ENCODE data around the gene VDAC1. TPM values are rescaled to one million over a fixed set of nuclear protein-coding genes. Genes with fewer than 3 reads are reported as not detected.
"Not testable (repeated sequence)": the region's sequence is repeated elsewhere in the genome, so short reads cannot be mapped to it uniquely, and the experiment has no call there.

Gene VDAC1
- total RNA-seq, 1 donor from 2014 or later: 132 TPM

GRCh38 chr5:133941456-133942196, 63.1 kb downstream of the VDAC1 start:
- peaks cover 3% of the 10 kb centered on the region for H3K4me1 Mint-ChIP-seq (ENCODE audit: low read depth, unreplicated experiment)
- no peak for TF ChIP-seq CTCF (IDR thresholded peaks at IDR 0.05; ENCODE audit: partially characterized antibody, unreplicated experiment)
- H3K27ac Mint-ChIP-seq (ENCODE audit: unreplicated experiment): no peak overlapping the region
- no peaks in the 10 kb centered on the region for H3K36me3 Mint-ChIP-seq (ENCODE audit: unreplicated experiment)
- H3K27me3 Mint-ChIP-seq (ENCODE audit: unreplicated experiment): peaks cover 6% of the 10 kb centered on the region
- no peak overlapping the region for H3K4me3 Mint-ChIP-seq (ENCODE audit: unreplicated experiment)
- DNase-seq: no peak
- H3K9me3 Mint-ChIP-seq (ENCODE audit: unreplicated experiment): peaks cover 2% of the 10 kb centered on the region

- Mint-ChIP-seq H3K27ac (ENCODE audit: unreplicated experiment) (no peak overlapping the region), H3K4me1 (ENCODE audit: low read depth, unreplicated experiment) (peaks cover 3% of the 10 kb centered on the region), H3K4me3 (ENCODE audit: unreplicated experiment) (no peak overlapping the region), H3K27me3 (ENCODE audit: unreplicated experiment) (peaks cover 7% of the 10 kb centered on the region), H3K36me3 (ENCODE audit: unreplicated experiment) (no peaks in the 10 kb centered on the region), H3K9me3 (ENCODE audit: unreplicated experiment) (peaks cover 3% of the 10 kb centered on the region)
- DNase-seq: no peak
- TF ChIP-seq CTCF (IDR thresholded peaks at IDR 0.05; ENCODE audit: partially characterized antibody, unreplicated experiment): no peak
Observed at GRCh38 chr5:133939668-133940067, 65.1 kb downstream of the VDAC1 start.

GRCh38 chr5:133938929-133939328, 65.8 kb downstream of the VDAC1 start:
- no peak for DNase-seq
- H3K27ac Mint-ChIP-seq (ENCODE audit: unreplicated experiment): no peak overlapping the region
- no peak overlapping the region for H3K4me3 Mint-ChIP-seq (ENCODE audit: unreplicated experiment)
- TF ChIP-seq CTCF (IDR thresholded peaks at IDR 0.05; ENCODE audit: partially characterized antibody, unreplicated experiment): no peak
- peaks cover 14% of the 10 kb centered on the region for H3K27me3 Mint-ChIP-seq (ENCODE audit: unreplicated experiment)
- peaks cover 3% of the 10 kb centered on the region for H3K4me1 Mint-ChIP-seq (ENCODE audit: low read depth, unreplicated experiment)
- H3K36me3 Mint-ChIP-seq (ENCODE audit: unreplicated experiment): no peaks in the 10 kb centered on the region
- H3K9me3 Mint-ChIP-seq (ENCODE audit: unreplicated experiment): peaks cover 3% of the 10 kb centered on the region

GRCh38 chr5:133938039-133938821, 66.5 kb downstream of the VDAC1 start:
- Mint-ChIP-seq H3K9me3 (ENCODE audit: unreplicated experiment) (peaks cover 3% of the 10 kb centered on the region), H3K36me3 (ENCODE audit: unreplicated experiment) (no peaks in the 10 kb centered on the region), H3K4me3 (ENCODE audit: unreplicated experiment) (no peak overlapping the region), H3K27me3 (ENCODE audit: unreplicated experiment) (peaks cover 16% of the 10 kb centered on the region), H3K27ac (ENCODE audit: unreplicated experiment) (no peak overlapping the region), H3K4me1 (ENCODE audit: low read depth, unreplicated experiment) (peaks cover 6% of the 10 kb centered on the region)
- no peak for TF ChIP-seq CTCF (IDR thresholded peaks at IDR 0.05; ENCODE audit: partially characterized antibody, unreplicated experiment)
- no peak for DNase-seq

- H3K27ac Mint-ChIP-seq (ENCODE audit: unreplicated experiment); H3K36me3 Mint-ChIP-seq (ENCODE audit: unreplicated experiment); DNase-seq; H3K4me3 Mint-ChIP-seq (ENCODE audit: unreplicated experiment); H3K9me3 Mint-ChIP-seq (ENCODE audit: unreplicated experiment): not testable (repeated sequence)
- peaks cover 10% of the 10 kb centered on the region for H3K4me1 Mint-ChIP-seq (ENCODE audit: low read depth, unreplicated experiment)
- H3K27me3 Mint-ChIP-seq (ENCODE audit: unreplicated experiment): peaks cover 16% of the 10 kb centered on the region
Observed at GRCh38 chr5:133937628-133938027, 67.1 kb downstream of the VDAC1 start.
